ENCODE results near the gene TAF1D.
"Not testable (repeated sequence)": the region's sequence is repeated elsewhere in the genome, so short reads cannot be mapped to it uniquely, and the experiment has no call there.

TAF1D gene

GRCh38 chr11:93741094-93741881 is at the start of gene TAF1D, which contains the start of gene C11orf54:
TAF1D (minus strand) TSS chr11:93741495; CDS start chr11:93739304, 2,191 bp downstream.
C11orf54 (plus strand) TSS chr11:93741672; CDS start chr11:93747394, 5,722 bp downstream.
- peak; percentile 90 for DNase-seq (ENCODE audit: low read depth)

- DNase-seq (ENCODE audit: low read depth): no peak
Measured at GRCh38 chr11:93784935-93785360, 43.7 kb upstream of the TAF1D start.

GRCh38 chr11:93784145-93784934 is 43.0 kb upstream of the TAF1D start, which contains the start of gene MED17:
MED17 (plus strand) TSS chr11:93784282; CDS start chr11:93784514, 232 bp downstream.
- peak; percentile 78 for DNase-seq (ENCODE audit: low read depth)

GRCh38 chr11:93783765-93784144 is 42.5 kb upstream of the TAF1D start:
- DNase-seq (ENCODE audit: low read depth): no peak

GRCh38 chr11:93783362-93783761 is 42.1 kb upstream of the TAF1D start:
- DNase-seq (ENCODE audit: low read depth): no peak

GRCh38 chr11:93775289-93775688 is 34.0 kb upstream of the TAF1D start:
- DNase-seq (ENCODE audit: low read depth): no peak

GRCh38 chr11:93774560-93774959 is 33.3 kb upstream of the TAF1D start:
- not testable (repeated sequence) for DNase-seq (ENCODE audit: low read depth)

- no peak for DNase-seq (ENCODE audit: low read depth)
Measured at GRCh38 chr11:93773601-93774200, 32.4 kb upstream of the TAF1D start.

GRCh38 chr11:93773045-93773477 is 31.8 kb upstream of the TAF1D start:
- DNase-seq (ENCODE audit: low read depth): no peak

GRCh38 chr11:93772123-93772522 is 30.8 kb upstream of the TAF1D start:
- DNase-seq (ENCODE audit: low read depth): no peak

GRCh38 chr11:93770160-93770559 is 28.9 kb upstream of the TAF1D start:
- no peak for DNase-seq (ENCODE audit: low read depth)

- no peak for DNase-seq (ENCODE audit: low read depth)
Measured at GRCh38 chr11:93767018-93767417, 25.7 kb upstream of the TAF1D start.

GRCh38 chr11:93766504-93766903 is 25.2 kb upstream of the TAF1D start:
- DNase-seq (ENCODE audit: low read depth): no peak

- no peak for DNase-seq (ENCODE audit: low read depth)
Measured at GRCh38 chr11:93765551-93765950, 24.3 kb upstream of the TAF1D start.

GRCh38 chr11:93761910-93762309 is 20.6 kb upstream of the TAF1D start:
- DNase-seq (ENCODE audit: low read depth): no peak

GRCh38 chr11:93759123-93759522 is 17.8 kb upstream of the TAF1D start:
- not testable (repeated sequence) for DNase-seq (ENCODE audit: low read depth)

GRCh38 chr11:93757924-93758865 is 16.9 kb upstream of the TAF1D start:
- no peak for DNase-seq (ENCODE audit: low read depth)

GRCh38 chr11:93757301-93757700 is 16.0 kb upstream of the TAF1D start:
- DNase-seq (ENCODE audit: low read depth): no peak

- no peak for DNase-seq (ENCODE audit: low read depth)
Measured at GRCh38 chr11:93756748-93757147, 15.5 kb upstream of the TAF1D start.

GRCh38 chr11:93753241-93753640 is 11.9 kb upstream of the TAF1D start:
- no peak for DNase-seq (ENCODE audit: low read depth)

GRCh38 chr11:93751001-93751400 is 9.7 kb upstream of the TAF1D start:
- no peak for DNase-seq (ENCODE audit: low read depth)

Measured in stimulated activated CD8-positive, alpha-beta memory T cell treated with anti-CD3 and anti-CD28 coated beads, Interleukin-12 subunit alpha, Interleukin-12 subunit beta, amount 100 ng/mL, for 4 hours (primary cell).